Panc1 (cell line): ENCODE data around the gene DENND4C. TPM values are rescaled to one million over a fixed set of nuclear protein-coding genes. Genes with fewer than 3 reads are reported as not detected.

Source experiments
- ATAC-seq: fragments of 200-7000 bp; cut with Tn5 transposase; 2 replicates; pipeline ENCODE4 v1.9.1; 2020; ENCODE audit warnings: mild to moderate bottlenecking, moderate library complexity
- BruUV-seq: library from RNA; stranded (reverse); fragments of 400-500 nt; replicated peaks from 2 replicates; lab custom pipeline; 2021; lab: Mats Ljungman, UMichigan
- CTCF ChIA-PET: fragments of 300-600 bp; sonication (Branson Sonifier 250); formaldehyde crosslinking; loops from one replicate; lab custom pipeline; 2022; ENCODE audit warnings: antibody characterized with exemption; lab: Charles Lee
- POLR2A ChIA-PET: fragments of 300-600 bp; sonication (Branson Sonifier 250); formaldehyde crosslinking; loops from one replicate; lab custom pipeline; 2022; ENCODE audit warnings: antibody characterized with exemption; lab: Charles Lee
- DNase-seq: peaks from one replicate; pipeline ENCODE4 v3.0.0-alpha.2; 2010; ENCODE audit warnings: low read depth, low spot score
- H3K27ac ChIP-seq: 2 replicates; pipeline ENCODE4 v1.5.1; 2011; ENCODE audit warnings: mild to moderate bottlenecking, low read length, inconsistent platforms
- H3K27me3 ChIP-seq: fragments of 200-500 bp; sonication (Bioruptor generic); 2 replicates; pipeline ENCODE4 v1.6.0; 2014; ENCODE audit warnings: low read length, inconsistent platforms; ENCODE audit not compliant: control insufficient read depth, insufficient read depth
- H3K36me3 ChIP-seq: fragments of 200-500 bp; sonication (Bioruptor generic); 2 replicates; pipeline ENCODE4 v1.5.1; 2014; ENCODE audit warnings: inconsistent platforms, mild to moderate bottlenecking, low read length, moderate library complexity; ENCODE audit not compliant: control insufficient read depth, insufficient read depth
- H3K4me1 ChIP-seq: 2 replicates; pipeline ENCODE4 v1.5.1; 2011; ENCODE audit warnings: inconsistent platforms, mild to moderate bottlenecking, low read length, moderate library complexity; ENCODE audit not compliant: control insufficient read depth, insufficient read depth
- H3K4me3 ChIP-seq, 2 experiments: 2 replicates each; pipeline ENCODE4 v1.5.1; 2011 to 2012; ENCODE audit warnings: low read depth in 2 of 2, low read length in 2 of 2, mild to moderate bottlenecking in 2 of 2, inconsistent platforms in 1 of 2, moderate library complexity in 1 of 2
- H3K9me3 ChIP-seq: fragments of 200-500 bp; sonication (Bioruptor generic); 2 replicates; pipeline ENCODE4 v1.5.1; 2014; ENCODE audit warnings: low read depth, mild to moderate bottlenecking, inconsistent platforms, low read length, moderate library complexity; ENCODE audit not compliant: control insufficient read depth, insufficient read depth
- CTCF ChIP-seq: fragments of 450-650 bp; IDR thresholded peaks from 2 replicates; pipeline ENCODE4 v1.5.1; 2017; ENCODE audit warnings: mild to moderate bottlenecking
- POLR2AphosphoS5 ChIP-seq: IDR thresholded peaks from 2 replicates; pipeline ENCODE4 v1.6.1; 2012; ENCODE audit warnings: mild to moderate bottlenecking, low read depth, low read length, moderate library complexity
- REST ChIP-seq, 2 experiments: IDR thresholded peaks; 2 replicates each; pipeline ENCODE4 v1.6.1; 2011 to 2012; ENCODE audit warnings: low read depth in 2 of 2, control low read depth in 1 of 2, low read length in 1 of 2, mild to moderate bottlenecking in 1 of 2, moderate library complexity in 1 of 2; ENCODE audit not compliant: insufficient read depth in 1 of 2
- SIN3A ChIP-seq: IDR thresholded peaks from 2 replicates; pipeline ENCODE4 v1.6.1; 2012; ENCODE audit warnings: low read depth, mild to moderate bottlenecking, low read length, moderate library complexity, borderline replicate concordance; ENCODE audit not compliant: insufficient read depth
- TCF7L2 ChIP-seq: IDR thresholded peaks from 2 replicates; pipeline ENCODE4 v1.6.1; 2011; ENCODE audit warnings: mild to moderate bottlenecking, low read depth, low read length, inconsistent platforms
- in situ Hi-C: cut with HindIII; loops from 2 replicates; pipeline ENCODE4 v1.10.0; 2016; ENCODE audit warnings: low sequenced_read_pairs, low pct_unique_long_range_greater_than_20kb
- intact Hi-C: fragments of 100-400 bp; cut with micrococcal nuclease; formaldehyde crosslinking; loops from one replicate; pipeline ENCODE4 v1.10.0; 2022; ENCODE audit not compliant: unreplicated experiment
- total RNA-seq: library from RNA; stranded (reverse); gene quantifications from one replicate; pipeline ENCODE4 v1.2.1, GENCODE V29; 2021; ENCODE audit not compliant: unreplicated experiment

Gene DENND4C
- total RNA-seq, 1 experiment from 2014 or later = 10.5 TPM

DNA sequence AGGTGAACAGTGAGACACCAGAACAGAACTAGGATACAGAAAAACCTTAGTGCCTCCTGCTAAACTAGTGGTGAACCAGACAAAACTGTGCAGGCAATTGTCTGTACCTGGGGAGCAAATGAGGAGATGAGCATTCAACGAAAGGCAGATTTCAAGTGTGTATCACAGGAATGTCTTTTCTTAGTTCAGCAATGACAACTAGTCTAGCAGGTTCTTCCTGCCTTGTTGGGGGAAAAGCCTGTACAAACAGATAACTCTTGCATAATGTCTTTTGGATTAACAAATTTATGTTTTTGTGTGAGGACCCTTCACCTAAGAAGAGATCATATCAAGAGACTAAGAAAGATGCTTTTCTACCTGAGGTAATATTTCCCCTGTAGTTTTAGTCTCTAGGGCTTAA lies 21.8 kb upstream of the DENND4C start:
- ATAC-seq (no peak), DNase-seq (no peak)
- H3K9me3 ChIP-seq = no peaks in the 10 kb centered on the region
- no peak overlapping the region for H3K27ac ChIP-seq
- H3K27me3 ChIP-seq = no peaks in the 10 kb centered on the region
- BruUV-seq = no TSS peak
- H3K4me1 ChIP-seq = no peaks in the 10 kb centered on the region
- intact Hi-C loops (no loop called here), in situ Hi-C loops (no loop called here)
- H3K4me3 ChIP-seq = no peak overlapping the region
- TF ChIP-seq REST (IDR thresholded peaks at IDR 0.05; ENCODE audit: insufficient read depth in 1 of 2, low read depth in 2 of 2, low read length in 1 of 2) (no peak), SIN3A (no peak), POLR2AphosphoS5 (no peak), TCF7L2 (no peak), CTCF (no peak)
- no peaks in the 10 kb centered on the region for H3K36me3 ChIP-seq
- POLR2A ChIA-PET = no interaction called here
- CTCF ChIA-PET = no interaction called here

DNA sequence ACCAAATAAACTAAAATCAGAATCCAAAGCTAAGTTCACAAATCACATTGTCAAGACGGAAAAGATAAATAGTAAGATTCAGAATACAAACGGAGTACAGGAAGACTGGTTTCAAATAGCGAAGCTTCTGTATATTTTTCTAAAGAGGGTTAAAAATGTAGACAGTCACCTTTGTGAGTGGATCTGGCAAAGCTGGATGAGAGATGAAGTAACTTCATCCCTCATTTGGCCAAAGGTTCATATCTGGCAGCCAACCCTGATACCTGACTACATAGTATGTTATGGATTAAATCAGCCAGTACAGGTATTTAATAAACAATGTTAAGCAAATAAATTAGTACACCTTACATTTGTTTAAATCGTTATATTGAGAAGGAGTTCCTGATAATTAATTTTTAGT lies 21.3 kb upstream of the DENND4C start:
- H3K27ac ChIP-seq = no peak overlapping the region
- CTCF ChIA-PET = no interaction called here
- H3K4me1 ChIP-seq = no peaks in the 10 kb centered on the region
- intact Hi-C loops (no loop called here), in situ Hi-C loops (no loop called here)
- ATAC-seq = no peak
- no peak for TF ChIP-seq SIN3A
- no peak for TF ChIP-seq TCF7L2
- TF ChIP-seq REST (IDR thresholded peaks at IDR 0.05; ENCODE audit: insufficient read depth in 1 of 2, low read depth in 2 of 2, low read length in 1 of 2) = no peak
- H3K36me3 ChIP-seq = no peaks in the 10 kb centered on the region
- no peaks in the 10 kb centered on the region for H3K27me3 ChIP-seq
- no peak for DNase-seq
- POLR2A ChIA-PET = no interaction called here
- H3K4me3 ChIP-seq = no peak overlapping the region
- no TSS peak for BruUV-seq
- no peaks in the 10 kb centered on the region for H3K9me3 ChIP-seq
